ENCODE data around the gene FGFR4. TPM values are rescaled to one million over a fixed set of nuclear protein-coding genes. Genes with fewer than 3 reads are reported as not detected.

FGFR4 gene
- total RNA-seq, 1 experiment from 2014 or later, result 105 TPM

GRCh38 chr5:177126771-177127170, 40.1 kb downstream of the FGFR4 start:
- DNase-seq, result no peak
- Histone ChIP-seq H3K27me3 (ENCODE audit: control insufficient read depth, insufficient read depth, low read length) (no peaks in the 10 kb centered on the region), H3K4me3 (ENCODE audit: insufficient read depth, low read depth, low read length) (no peak overlapping the region), H3K36me3 (replicated peaks; ENCODE audit: control insufficient read depth, insufficient read depth, low read length) (no peaks in the 10 kb centered on the region)

- Histone ChIP-seq H3K36me3 (replicated peaks; ENCODE audit: control insufficient read depth, insufficient read depth, low read length) (no peaks in the 10 kb centered on the region), H3K4me3 (ENCODE audit: insufficient read depth, low read depth, low read length) (no peak overlapping the region), H3K27me3 (ENCODE audit: control insufficient read depth, insufficient read depth, low read length) (no peaks in the 10 kb centered on the region)
- no peak for DNase-seq
Measured at GRCh38 chr5:177128551-177128981, 41.9 kb downstream of the FGFR4 start.

GRCh38 chr5:177130211-177131018, 43.7 kb downstream of the FGFR4 start:
- no peak overlapping the region for H3K4me3 ChIP-seq (ENCODE audit: insufficient read depth, low read depth, low read length)
- H3K36me3 ChIP-seq (replicated peaks; ENCODE audit: control insufficient read depth, insufficient read depth, low read length), result peaks cover 6% of the 10 kb centered on the region
- no peaks in the 10 kb centered on the region for H3K27me3 ChIP-seq (ENCODE audit: control insufficient read depth, insufficient read depth, low read length)
- no peak for DNase-seq

DNA sequence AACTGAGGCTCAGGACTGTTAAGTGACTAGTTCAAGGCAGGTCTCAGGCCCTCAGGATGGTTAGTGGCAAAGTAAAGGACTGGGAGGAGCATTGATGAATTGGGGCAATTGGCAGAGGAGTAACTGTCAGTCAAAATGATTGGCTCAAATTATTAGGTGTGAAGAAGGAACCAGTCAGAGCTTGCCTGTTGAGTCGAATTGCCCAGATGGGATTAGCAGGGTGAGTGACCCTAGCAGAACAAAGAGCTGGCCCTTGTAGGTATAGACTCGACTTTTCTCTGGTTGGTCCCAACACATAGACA, 44.3 kb downstream of the FGFR4 start:
- Histone ChIP-seq H3K27me3 (ENCODE audit: control insufficient read depth, insufficient read depth, low read length) (no peaks in the 10 kb centered on the region), H3K36me3 (replicated peaks; ENCODE audit: control insufficient read depth, insufficient read depth, low read length) (peaks cover 11% of the 10 kb centered on the region), H3K4me3 (ENCODE audit: insufficient read depth, low read depth, low read length) (no peak overlapping the region)
- DNase-seq, result no peak

- peak overlapping the region; percentile 85 for H3K4me3 ChIP-seq (ENCODE audit: insufficient read depth, low read depth, low read length)
- DNase-seq, result peak; percentile 42
- H3K27me3 ChIP-seq (ENCODE audit: control insufficient read depth, insufficient read depth, low read length), result no peaks in the 10 kb centered on the region
- peaks cover 16% of the 10 kb centered on the region for H3K36me3 ChIP-seq (replicated peaks; ENCODE audit: control insufficient read depth, insufficient read depth, low read length)
Measured at GRCh38 chr5:177131352-177132135, 44.8 kb downstream of the FGFR4 start.

GRCh38 chr5:177132136-177133095, 45.7 kb downstream of the FGFR4 start:
- peak; percentile 91 for DNase-seq
- Histone ChIP-seq H3K36me3 (replicated peaks; ENCODE audit: control insufficient read depth, insufficient read depth, low read length) (peaks cover 16% of the 10 kb centered on the region), H3K4me3 (ENCODE audit: insufficient read depth, low read depth, low read length) (peak overlapping the region; percentile 85), H3K27me3 (ENCODE audit: control insufficient read depth, insufficient read depth, low read length) (no peaks in the 10 kb centered on the region)

DNA sequence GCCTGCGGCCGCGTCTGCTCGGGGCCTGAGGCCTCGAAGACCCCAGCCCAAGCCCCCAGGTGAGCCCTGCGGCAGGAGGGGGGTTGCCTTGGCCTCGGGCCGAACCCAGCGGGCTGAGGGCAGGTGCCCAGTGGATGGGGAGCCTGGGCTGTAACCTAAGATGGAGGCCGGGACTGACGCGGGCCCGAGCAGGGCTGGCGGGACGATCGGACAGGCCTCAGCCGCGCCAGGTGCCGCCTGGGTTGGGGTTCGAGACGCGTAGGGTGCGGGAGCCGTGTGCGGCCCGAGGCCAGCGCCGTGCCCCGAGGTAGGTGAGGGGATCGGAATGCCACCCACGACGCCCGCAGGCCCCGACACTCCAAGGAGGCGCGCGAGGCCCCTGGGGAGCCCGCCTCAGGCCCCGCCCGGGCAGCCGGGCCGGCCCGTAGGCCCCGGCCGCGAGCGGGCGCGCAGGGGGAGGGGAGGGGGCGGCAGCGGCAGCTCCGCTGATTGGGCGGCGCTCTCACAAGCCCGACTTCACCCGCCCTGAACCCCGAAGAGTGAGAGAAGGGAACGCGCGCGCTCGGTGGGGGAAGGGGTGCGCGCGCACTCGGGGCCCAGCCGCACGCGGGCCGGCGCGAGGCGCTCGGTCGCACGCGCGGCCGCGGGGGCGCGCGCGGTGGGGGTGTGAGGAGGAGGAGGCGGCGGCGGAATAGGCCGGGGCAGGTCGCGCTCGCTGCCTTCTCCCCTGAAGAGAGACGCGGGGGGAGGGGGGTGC, 46.6 kb downstream of the FGFR4 start, which contains the start of gene NSD1:
Gene NSD1, plus strand, starts transcription at position 678 of the 757 bp plus-strand sequence. CDS start 1,331 bp downstream, outside the sequence.
- DNase-seq, result peak; percentile 99
- H3K27me3 ChIP-seq (ENCODE audit: control insufficient read depth, insufficient read depth, low read length), result no peaks in the 10 kb centered on the region
- H3K36me3 ChIP-seq (replicated peaks; ENCODE audit: control insufficient read depth, insufficient read depth, low read length), result peaks cover 18% of the 10 kb centered on the region
- peak within 1 kb of the TSS; percentile 85 for H3K4me3 ChIP-seq (ENCODE audit: insufficient read depth, low read depth, low read length)

DNA sequence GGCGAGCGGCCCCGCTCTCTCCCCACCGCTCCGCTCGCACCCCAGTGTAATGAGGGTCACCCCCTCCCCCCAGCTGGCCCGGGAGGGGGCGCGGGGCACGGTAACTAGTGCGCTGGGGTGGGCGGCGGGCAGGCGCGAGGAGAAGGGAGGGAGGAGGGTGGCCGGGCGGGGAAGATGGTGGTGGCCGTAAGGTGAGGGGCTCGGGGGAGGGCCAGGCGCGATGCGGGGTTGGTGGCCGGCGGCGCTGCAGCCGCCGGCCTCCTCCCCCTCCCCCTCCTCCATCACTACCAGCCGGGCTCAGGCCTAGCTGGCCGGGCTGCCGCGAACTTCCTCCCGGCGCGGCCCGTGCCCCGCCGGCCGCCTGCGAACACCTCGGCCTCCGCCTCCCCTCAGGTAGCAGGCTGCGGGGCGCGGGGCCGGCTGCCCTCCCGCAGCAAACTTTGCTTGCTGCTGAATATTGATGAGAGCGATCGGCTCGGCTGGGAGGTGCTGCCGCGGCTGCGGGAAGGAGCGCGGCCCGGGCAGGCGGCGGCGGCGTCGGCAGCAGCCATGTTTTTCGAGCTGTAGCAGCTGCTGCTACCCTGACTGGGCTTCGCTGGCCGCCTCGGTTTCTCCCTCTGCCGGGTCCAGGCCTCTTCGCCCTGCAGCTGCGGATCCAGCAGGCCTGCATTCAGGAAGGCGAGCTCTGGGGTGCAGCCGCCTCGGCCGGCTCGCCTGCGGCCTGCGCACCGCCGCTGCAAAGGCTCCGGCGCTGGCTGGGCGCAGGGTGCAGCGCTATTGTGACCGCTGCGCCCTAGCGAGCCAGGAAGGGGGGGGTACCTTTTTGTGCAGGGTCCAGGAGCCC, 47.4 kb downstream of the FGFR4 start:
- peak; percentile 92 for DNase-seq
- Histone ChIP-seq H3K36me3 (replicated peaks; ENCODE audit: control insufficient read depth, insufficient read depth, low read length) (peaks cover 18% of the 10 kb centered on the region), H3K4me3 (ENCODE audit: insufficient read depth, low read depth, low read length) (peak overlapping the region; percentile 83), H3K27me3 (ENCODE audit: control insufficient read depth, insufficient read depth, low read length) (no peaks in the 10 kb centered on the region)

- Histone ChIP-seq H3K36me3 (replicated peaks; ENCODE audit: control insufficient read depth, insufficient read depth, low read length) (peaks cover 20% of the 10 kb centered on the region), H3K4me3 (ENCODE audit: insufficient read depth, low read depth, low read length) (peak overlapping the region; percentile 83), H3K27me3 (ENCODE audit: control insufficient read depth, insufficient read depth, low read length) (no peaks in the 10 kb centered on the region)
- no peak for DNase-seq
Measured at GRCh38 chr5:177134697-177135225, 48.0 kb downstream of the FGFR4 start.

DNA sequence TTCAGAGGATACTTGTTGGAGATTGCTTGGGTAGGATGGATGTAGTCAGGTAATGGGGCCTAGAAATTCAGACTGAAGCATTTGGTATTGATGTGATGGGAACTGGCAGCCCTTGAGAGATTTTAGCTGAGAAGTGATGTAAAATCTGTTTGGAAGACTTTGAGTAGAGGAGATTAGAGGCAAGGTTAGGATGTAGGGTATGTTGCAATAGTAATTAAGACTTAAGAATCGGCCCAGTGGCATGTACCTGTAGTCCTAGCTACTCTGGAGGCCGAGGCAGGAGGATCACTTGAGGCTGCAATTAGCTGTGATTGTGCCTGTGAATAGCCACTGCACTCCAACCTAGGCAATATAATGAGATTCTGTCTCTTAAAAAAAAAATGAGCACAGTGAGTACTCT, 53.6 kb downstream of the FGFR4 start:
- DNase-seq, result no peak
- H3K36me3 ChIP-seq (replicated peaks; ENCODE audit: control insufficient read depth, insufficient read depth, low read length), result peaks cover 22% of the 10 kb centered on the region
- H3K4me3 ChIP-seq (ENCODE audit: insufficient read depth, low read depth, low read length), result no peak overlapping the region
- H3K27me3 ChIP-seq (ENCODE audit: control insufficient read depth, insufficient read depth, low read length), result no peaks in the 10 kb centered on the region

DNA sequence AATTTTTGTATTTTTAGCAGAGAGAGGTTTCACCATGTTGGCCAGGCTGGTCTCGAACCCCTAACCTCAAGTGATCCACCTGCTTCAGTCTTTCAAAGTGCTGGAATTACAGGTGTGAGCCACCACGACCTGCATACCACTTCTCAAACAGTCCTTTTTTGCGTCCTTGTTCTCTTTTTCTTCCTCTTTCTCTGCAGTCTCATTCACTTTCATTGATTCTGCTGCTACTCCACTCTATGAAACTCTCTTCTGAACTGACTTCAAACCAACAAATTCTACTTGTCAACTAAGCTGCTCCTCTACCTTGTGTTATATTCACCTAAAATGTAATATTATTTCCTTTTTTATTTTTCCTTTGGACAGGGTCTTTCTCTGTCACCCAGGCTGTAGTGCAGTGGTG, 54.8 kb downstream of the FGFR4 start:
- Histone ChIP-seq H3K36me3 (replicated peaks; ENCODE audit: control insufficient read depth, insufficient read depth, low read length) (peaks cover 11% of the 10 kb centered on the region), H3K27me3 (ENCODE audit: control insufficient read depth, insufficient read depth, low read length) (no peaks in the 10 kb centered on the region), H3K4me3 (ENCODE audit: insufficient read depth, low read depth, low read length) (no peak overlapping the region)
- no peak for DNase-seq

GRCh38 chr5:177142098-177142611, 55.4 kb downstream of the FGFR4 start:
- DNase-seq, result no peak
- peaks cover 11% of the 10 kb centered on the region for H3K36me3 ChIP-seq (replicated peaks; ENCODE audit: control insufficient read depth, insufficient read depth, low read length)
- no peak overlapping the region for H3K4me3 ChIP-seq (ENCODE audit: insufficient read depth, low read depth, low read length)
- H3K27me3 ChIP-seq (ENCODE audit: control insufficient read depth, insufficient read depth, low read length), result no peaks in the 10 kb centered on the region

GRCh38 chr5:177142778-177143177, 56.1 kb downstream of the FGFR4 start:
- no peak overlapping the region for H3K4me3 ChIP-seq (ENCODE audit: insufficient read depth, low read depth, low read length)
- H3K36me3 ChIP-seq (replicated peaks; ENCODE audit: control insufficient read depth, insufficient read depth, low read length), result peaks cover 11% of the 10 kb centered on the region
- H3K27me3 ChIP-seq (ENCODE audit: control insufficient read depth, insufficient read depth, low read length), result no peaks in the 10 kb centered on the region
- no peak for DNase-seq

Measured in H7 (cell line).